Measurements from ENCODE around the gene PPP1R7.

PPP1R7 gene

GRCh38 chr2:241198381-241199279 lies 48.4 kb downstream of the PPP1R7 start:
- no peak for FAIRE-seq

GRCh38 chr2:241199286-241199685 lies 49.0 kb downstream of the PPP1R7 start:
- FAIRE-seq = no peak

GRCh38 chr2:241199897-241200821 lies 49.9 kb downstream of the PPP1R7 start:
- no peak for FAIRE-seq

GRCh38 chr2:241200822-241201395 lies 50.6 kb downstream of the PPP1R7 start:
- FAIRE-seq = no peak

- FAIRE-seq = no peak
Observed at GRCh38 chr2:241201445-241202267, 51.4 kb downstream of the PPP1R7 start.

- no peak for FAIRE-seq
Observed at GRCh38 chr2:241202268-241202585, 52.0 kb downstream of the PPP1R7 start.

- FAIRE-seq = no peak
Observed at GRCh38 chr2:241202681-241203080, 52.4 kb downstream of the PPP1R7 start.

GRCh38 chr2:241203218-241204009 lies 53.1 kb downstream of the PPP1R7 start:
- FAIRE-seq = no peak

GRCh38 chr2:241204010-241204384 lies 53.7 kb downstream of the PPP1R7 start:
- FAIRE-seq = no peak

- FAIRE-seq = no peak
Observed at GRCh38 chr2:241204490-241204889, 54.2 kb downstream of the PPP1R7 start.

GRCh38 chr2:241205086-241205485 lies 54.8 kb downstream of the PPP1R7 start:
- no peak for FAIRE-seq

- no peak for FAIRE-seq
Observed at GRCh38 chr2:241207151-241207550, 56.9 kb downstream of the PPP1R7 start.

- no peak for FAIRE-seq
Observed at GRCh38 chr2:241207641-241208040, 57.4 kb downstream of the PPP1R7 start.

GRCh38 chr2:241208058-241208457 lies 57.8 kb downstream of the PPP1R7 start:
- no peak for FAIRE-seq

GRCh38 chr2:241209271-241209670 lies 59.0 kb downstream of the PPP1R7 start:
- FAIRE-seq = no peak

GRCh38 chr2:241211276-241211675 lies 61.0 kb downstream of the PPP1R7 start:
- no peak for FAIRE-seq

GRCh38 chr2:241213041-241213440 lies 62.8 kb downstream of the PPP1R7 start:
- FAIRE-seq = no peak

- FAIRE-seq = no peak
Observed at GRCh38 chr2:241213567-241213966, 63.3 kb downstream of the PPP1R7 start.

- FAIRE-seq = no peak
Observed at GRCh38 chr2:241214209-241214608, 63.9 kb downstream of the PPP1R7 start.

GRCh38 chr2:241214766-241215165 lies 64.5 kb downstream of the PPP1R7 start:
- no peak for FAIRE-seq

- FAIRE-seq = no peak
Observed at GRCh38 chr2:241215421-241215820, 65.2 kb downstream of the PPP1R7 start.

Measured in islet of Langerhans (tissue), 1 donor.